Stimulated activated CD8-positive, alpha-beta memory T cell treated with anti-CD3 and anti-CD28 coated beads, Interleukin-15, amount 100 ng/mL, for 24 hours (primary cell): ENCODE data around the gene DSCAML1.

ENCODE experiments used
- DNase-seq: peaks from one replicate; pipeline ENCODE4 v3.0.0-alpha.2; 2020; ENCODE audit warnings: low read depth

DSCAML1 gene

GRCh38 chr11:117693344-117693743 is 103.7 kb downstream of the DSCAML1 start:
- DNase-seq, result no peak

GRCh38 chr11:117691516-117691915 is 105.5 kb downstream of the DSCAML1 start:
- no peak for DNase-seq

- DNase-seq, result no peak
These were observed 105.8 kb downstream of the DSCAML1 start for GRCh38 chr11:117691218-117691514.

- DNase-seq, result no peak
These were observed 106.4 kb downstream of the DSCAML1 start for GRCh38 chr11:117690484-117691217.

- no peak for DNase-seq
These were observed 108.7 kb downstream of the DSCAML1 start for GRCh38 chr11:117688255-117688797.

- no peak for DNase-seq
These were observed 109.2 kb downstream of the DSCAML1 start for GRCh38 chr11:117687776-117688175.

- DNase-seq, result no peak
These were observed 110.3 kb downstream of the DSCAML1 start for GRCh38 chr11:117686711-117687110.

GRCh38 chr11:117685566-117685965 is 111.5 kb downstream of the DSCAML1 start:
- DNase-seq, result no peak

GRCh38 chr11:117684731-117685130 is 112.3 kb downstream of the DSCAML1 start:
- no peak for DNase-seq

- DNase-seq, result no peak
These were observed 112.9 kb downstream of the DSCAML1 start for GRCh38 chr11:117684111-117684510.

GRCh38 chr11:117681438-117681837 is 115.6 kb downstream of the DSCAML1 start:
- no peak for DNase-seq

- no peak for DNase-seq
These were observed 117.6 kb downstream of the DSCAML1 start for GRCh38 chr11:117679461-117679860.

- DNase-seq, result no peak
These were observed 118.2 kb downstream of the DSCAML1 start for GRCh38 chr11:117678658-117679406.

- no peak for DNase-seq
These were observed 119.2 kb downstream of the DSCAML1 start for GRCh38 chr11:117677729-117678310.

GRCh38 chr11:117676501-117676900 is 120.5 kb downstream of the DSCAML1 start:
- no peak for DNase-seq

- no peak for DNase-seq
These were observed 123.4 kb downstream of the DSCAML1 start for GRCh38 chr11:117673602-117674001.

- no peak for DNase-seq
These were observed 125.6 kb downstream of the DSCAML1 start for GRCh38 chr11:117671370-117671769.

- no peak for DNase-seq
These were observed 126.1 kb downstream of the DSCAML1 start for GRCh38 chr11:117670924-117671323.

GRCh38 chr11:117670443-117670842 is 126.6 kb downstream of the DSCAML1 start:
- DNase-seq, result no peak

- no peak for DNase-seq
These were observed 127.4 kb downstream of the DSCAML1 start for GRCh38 chr11:117669616-117670015.

GRCh38 chr11:117669062-117669461 is 128.0 kb downstream of the DSCAML1 start:
- no peak for DNase-seq

- DNase-seq, result no peak
These were observed 128.7 kb downstream of the DSCAML1 start for GRCh38 chr11:117668321-117668751.

GRCh38 chr11:117664897-117665296 is 132.1 kb downstream of the DSCAML1 start:
- DNase-seq, result no peak
